ENCODE data around the gene MANSC4. TPM values are rescaled to one million over a fixed set of nuclear protein-coding genes. Genes with fewer than 3 reads are reported as not detected.

MANSC4 gene
- total and polyA plus RNA-seq, 9 of the 15 experiments (the other 6 are each of a cell fraction or from before 2014, with no cell fraction given): not detected

GRCh38 chr12:27808841-27809240 lies 28.8 kb upstream of the MANSC4 start:
- in situ Hi-C loops (cut with MboI): no loop called here
- no peaks in the 10 kb centered on the region for H3K79me2 ChIP-seq (ENCODE audit: control insufficient read depth, insufficient read depth, low read length)

More at GRCh38 chr12:27808841-27809240, 28.8 kb upstream of the MANSC4 start:
- Histone ChIP-seq H3K4me1 (replicated peaks in 1 of 2; ENCODE audit: control insufficient read depth in 2 of 2, insufficient read depth in 2 of 2, low read length in 2 of 2) (peaks cover 0 to 10% of the 10 kb centered on the region in 2 experiments; a peak in 3 of 5 replicates), H3K9ac (ENCODE audit: insufficient read depth in 1 of 2, low read depth in 2 of 2, low read length in 2 of 2) (no peak overlapping the region), H3K9me3 (replicated peaks; ENCODE audit: control insufficient read depth, insufficient read depth, low read depth, low read length) (no peaks in the 10 kb centered on the region), H3K4me3 (no peak overlapping the region), H3K36me3 (ENCODE audit: control insufficient read depth, insufficient read depth, low read length) (no peaks in the 10 kb centered on the region), H3K27me3 (ENCODE audit: control insufficient read depth in 2 of 2, insufficient read depth in 2 of 2, low read length in 2 of 2) (peaks cover 0 to 4% of the 10 kb centered on the region in 2 experiments; a peak in 2 of 5 replicates), H2AFZ (ENCODE audit: low read depth, low read length) (no peak overlapping the region), H3K9me1 (ENCODE audit: control insufficient read depth, insufficient read depth, low read length) (no peaks in the 10 kb centered on the region), H3K27ac (ENCODE audit: extremely low read depth, low read depth, low read length) (no peak overlapping the region), H3K4me2 (ENCODE audit: insufficient read depth, low read length) (no peak overlapping the region), H4K20me1 (replicated peaks; ENCODE audit: control insufficient read depth, insufficient read depth, low read length) (no peaks in the 10 kb centered on the region)
- FAIRE-seq: no peak
- CTCF ChIA-PET (ENCODE audit: low intra/inter-chr PET ratio): no interaction called here
- ATAC-seq: no peak
- POLR2A ChIA-PET: no interaction called here
- intact Hi-C loops (cut with micrococcal nuclease): no loop called here
- TF ChIP-seq ZNF41 (CRISPR knock-in tag; conservative IDR thresholded peaks at IDR 0.05): no peak
- TF ChIP-seq KLF6 (CRISPR knock-in tag; IDR thresholded peaks at IDR 0.05; ENCODE audit: borderline replicate concordance): no peak
- no peak for TF ChIP-seq SMARCB1 (IDR thresholded peaks at IDR 0.05; ENCODE audit: insufficient read length, low read depth)
- no peak for TF ChIP-seq RERE (CRISPR knock-in tag; IDR thresholded peaks at IDR 0.05; ENCODE audit: borderline replicate concordance)
- TF ChIP-seq RAD51 (IDR thresholded peaks at IDR 0.05; ENCODE audit: borderline replicate concordance, low read depth): no peak
- no peak for TF ChIP-seq SAFB2 (IDR thresholded peaks at IDR 0.05; ENCODE audit: borderline replicate concordance, low read depth, low read length, severe bottlenecking)
- no peak for TF ChIP-seq ZNF174 (CRISPR knock-in tag; IDR thresholded peaks at IDR 0.05)
- TF ChIP-seq NFATC3 (IDR thresholded peaks at IDR 0.05): no peak
- no peak for TF ChIP-seq ZNF586 (CRISPR knock-in tag; conservative IDR thresholded peaks at IDR 0.05)
- TF ChIP-seq POLR2A (conservative IDR thresholded peaks at IDR 0.05): no peak
- TF ChIP-seq ELF1 (tag; IDR thresholded peaks at IDR 0.05): no peak
- TF ChIP-seq HNRNPUL1 (IDR thresholded peaks at IDR 0.05; ENCODE audit: low read length): no peak
- TF ChIP-seq U2AF1 (optimal IDR thresholded peaks at IDR 0.05; ENCODE audit: low read depth, low read length): no peak
- no peak for DNase-seq (ENCODE audit: extremely low read depth in 1 of 4, low spot score in 3 of 4)
- BruUV-seq (replicated peaks): no TSS peak
- 42% methylated on average over 6 of the region's 6 CpGs for WGBS (ENCODE audit: insufficient coverage, low coverage, missing lambda C conversion rate)

Measured in K562 (cell line).